ENCODE data around the gene TCF23.
"Not testable (repeated sequence)": the region's sequence is repeated elsewhere in the genome, so short reads cannot be mapped to it uniquely, and the experiment has no call there.

The TCF23 gene

DNA sequence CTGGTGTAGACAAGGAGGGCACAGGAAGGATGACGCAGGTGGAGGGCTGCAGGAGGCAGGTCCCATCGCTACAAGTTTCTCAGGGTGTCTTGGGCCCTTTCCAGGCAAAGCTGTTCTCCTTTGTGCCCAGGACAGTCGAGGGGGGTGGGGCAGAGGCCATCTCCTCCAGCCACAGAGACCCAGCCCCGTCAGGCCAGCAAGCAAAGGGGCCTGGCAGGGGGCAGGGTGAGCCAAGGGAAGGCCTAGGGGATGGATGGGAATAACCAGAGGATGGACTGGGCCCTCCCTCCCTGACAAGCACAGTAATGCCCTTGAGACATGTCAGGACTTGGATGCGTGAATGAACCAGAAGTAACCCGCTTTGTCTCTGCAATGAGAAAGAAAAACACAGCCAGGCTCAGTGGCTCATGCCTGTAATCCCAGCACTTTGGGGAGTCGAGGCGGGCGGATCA, 6.3 kb downstream of the TCF23 start:
- DNase-seq: no peak

- no peak for DNase-seq
Measured at GRCh38 chr2:27158468-27158867, 9.7 kb downstream of the TCF23 start.

DNA sequence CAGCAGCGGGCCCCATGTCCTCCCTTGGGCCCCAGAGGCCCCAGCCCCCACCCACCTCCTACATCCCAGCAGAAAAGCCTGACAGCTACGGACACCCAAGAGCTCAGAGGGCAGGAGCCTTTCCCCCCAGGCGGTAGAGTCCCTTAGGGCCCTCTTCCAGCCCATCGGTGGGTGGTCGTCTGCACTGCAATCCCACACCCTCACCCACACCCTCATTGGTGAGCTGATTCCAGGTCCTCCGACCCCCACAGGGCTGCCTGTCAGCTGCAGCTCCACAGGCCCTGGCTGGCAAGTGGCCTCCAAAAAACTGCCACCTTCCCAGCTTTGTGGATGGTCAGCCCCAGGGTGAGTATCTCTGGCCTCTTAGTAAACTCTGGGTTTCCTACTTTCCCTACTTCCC, 10.5 kb downstream of the TCF23 start:
- no peak for DNase-seq

DNA sequence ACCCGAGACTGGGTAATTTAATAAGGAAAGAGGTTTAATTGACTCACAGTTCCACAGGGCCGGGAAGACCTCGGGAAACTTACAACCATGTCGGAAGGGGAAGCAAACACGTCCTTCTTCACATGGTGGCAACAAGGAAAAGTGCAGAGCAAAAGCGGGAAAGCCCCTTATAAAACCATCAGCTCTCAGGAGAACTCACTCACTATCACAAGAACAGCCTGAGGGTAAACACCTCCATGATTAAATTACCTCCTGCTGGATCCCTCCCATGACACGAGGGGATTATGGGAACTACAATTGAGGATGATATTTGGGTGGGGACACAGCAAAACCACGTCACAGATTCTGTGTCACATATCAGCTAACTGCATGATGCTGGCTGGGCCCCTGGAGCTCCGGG, 11.4 kb downstream of the TCF23 start:
- DNase-seq: no peak

- no peak for DNase-seq
Measured at GRCh38 chr2:27162151-27163121, 13.6 kb downstream of the TCF23 start.

DNA sequence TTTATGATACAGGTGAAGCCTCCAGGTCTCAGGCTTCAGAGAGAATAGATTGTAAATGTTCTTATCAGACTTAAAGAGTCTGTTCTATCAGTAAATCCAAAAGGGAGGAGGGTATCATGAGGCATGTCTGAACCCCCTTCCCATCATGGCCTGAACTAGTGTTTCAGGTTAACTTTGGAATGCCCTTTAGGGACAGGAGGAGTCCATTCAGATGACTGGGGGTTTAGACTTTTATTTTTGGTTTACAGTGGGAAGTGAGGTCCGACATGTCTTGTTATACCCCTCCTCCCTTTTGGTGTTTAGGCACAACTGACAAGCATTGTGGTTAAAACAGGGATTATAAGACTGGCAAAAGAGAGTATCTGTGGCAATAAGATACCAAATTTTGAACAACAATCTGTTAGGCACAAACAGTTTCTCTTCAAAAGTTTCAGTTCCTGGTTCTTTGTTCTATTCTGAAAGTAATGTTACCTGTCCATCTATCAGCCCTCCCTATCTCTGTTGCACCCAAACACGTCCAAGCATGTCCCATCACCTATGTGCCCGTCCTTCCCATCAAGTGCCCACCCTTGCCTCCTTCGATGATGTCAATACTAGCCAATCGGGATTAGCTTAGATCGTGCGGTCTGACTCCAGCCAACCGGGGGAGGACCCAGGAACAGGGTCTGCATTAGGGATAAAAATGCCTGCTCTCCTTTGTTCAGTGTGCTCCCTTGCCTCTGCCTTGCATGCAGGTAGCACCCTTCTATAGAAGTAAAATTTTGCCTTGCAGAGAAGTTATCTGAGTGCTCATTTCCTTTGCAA, 16.4 kb downstream of the TCF23 start:
- no peak for DNase-seq

GRCh38 chr2:27170581-27171337, 22.0 kb downstream of the TCF23 start:
- no peak for DNase-seq

DNA sequence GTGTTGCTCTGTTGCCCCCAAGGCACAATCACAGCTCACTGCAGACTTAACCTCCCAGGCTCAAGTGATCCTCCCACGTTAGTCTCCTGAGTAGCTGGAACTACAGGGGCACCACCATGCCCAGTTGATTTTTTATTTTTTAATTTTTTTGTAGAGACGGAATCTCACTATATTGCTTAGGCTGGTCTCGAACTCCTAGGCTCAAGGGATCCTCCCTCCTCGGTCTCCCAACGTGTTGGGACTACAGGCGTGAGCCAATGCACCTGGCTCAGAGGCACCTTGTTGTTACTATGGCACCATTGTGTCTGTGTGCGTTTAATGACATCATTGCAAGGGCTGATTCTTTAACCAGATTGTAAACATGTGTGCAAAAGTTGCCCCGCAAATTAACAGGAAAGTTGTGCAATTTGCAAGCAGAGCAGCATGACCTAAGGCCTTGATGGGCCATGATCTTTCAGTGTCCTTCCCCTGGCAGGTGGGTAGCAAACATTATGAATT, 22.6 kb downstream of the TCF23 start:
- DNase-seq: no peak

GRCh38 chr2:27174638-27175037, 25.8 kb downstream of the TCF23 start:
- no peak for DNase-seq

DNA sequence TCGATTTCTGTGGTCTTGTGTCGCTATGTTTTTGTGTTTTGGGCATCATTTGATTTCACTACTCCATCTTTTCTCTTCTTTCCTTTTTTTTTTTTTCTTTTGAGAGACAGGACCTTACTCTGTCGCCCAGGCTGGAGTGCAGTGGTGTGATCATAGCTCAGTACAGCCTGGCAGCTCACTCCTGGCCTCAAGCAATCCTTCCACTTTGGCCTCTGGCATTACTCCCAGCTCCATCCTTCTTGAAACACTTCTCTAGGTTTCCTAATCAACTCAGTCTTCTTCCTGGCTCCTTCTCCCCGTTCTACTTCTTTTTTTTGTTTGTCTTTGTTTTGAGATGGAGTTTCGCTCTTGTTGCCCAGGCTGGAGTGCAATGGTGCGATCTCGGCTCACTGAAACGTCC, 26.5 kb downstream of the TCF23 start:
- no peak for DNase-seq

GRCh38 chr2:27175781-27176180, 27.0 kb downstream of the TCF23 start:
- DNase-seq: not testable (repeated sequence)

GRCh38 chr2:27177441-27178351, 28.9 kb downstream of the TCF23 start:
- no peak for DNase-seq

- DNase-seq: no peak
Measured at GRCh38 chr2:27178469-27178868, 29.7 kb downstream of the TCF23 start.

DNA sequence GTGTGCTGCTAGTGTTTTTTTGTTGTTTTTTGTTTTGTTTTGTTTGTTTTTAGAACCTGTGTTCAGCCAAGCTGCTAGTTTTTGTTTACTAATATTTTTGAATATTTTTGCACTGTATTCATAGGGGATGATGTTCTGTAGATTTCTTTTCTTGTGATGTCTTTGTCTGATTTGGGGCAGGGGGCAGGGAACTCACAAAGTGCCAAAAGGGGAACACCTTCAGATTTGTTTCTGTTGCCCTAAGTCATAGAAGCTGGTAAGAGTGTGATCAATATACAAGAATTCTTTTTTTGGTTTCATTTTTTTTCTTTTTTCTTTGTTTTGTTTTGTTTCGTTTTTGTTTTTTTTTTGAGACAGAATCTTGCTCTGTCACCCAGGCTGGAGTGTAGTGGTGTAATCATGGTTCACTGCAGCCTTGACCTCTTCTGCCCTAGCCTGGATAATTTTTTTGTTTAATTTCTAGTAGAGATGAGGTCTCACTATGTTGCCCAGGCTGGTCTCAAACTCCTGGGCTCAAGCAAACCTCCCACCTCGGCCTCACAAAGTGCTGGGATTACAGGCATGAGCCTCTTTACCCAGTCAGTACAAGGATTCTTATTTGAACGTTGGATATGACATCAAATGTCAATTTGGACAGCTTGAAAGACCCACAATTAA, 30.7 kb downstream of the TCF23 start:
- no peak for DNase-seq

GRCh38 chr2:27182346-27182745, 33.5 kb downstream of the TCF23 start:
- no peak for DNase-seq

GRCh38 chr2:27184115-27184514, 35.3 kb downstream of the TCF23 start:
- no peak for DNase-seq

- DNase-seq: no peak
Measured at GRCh38 chr2:27185331-27186026, 36.7 kb downstream of the TCF23 start.

DNA sequence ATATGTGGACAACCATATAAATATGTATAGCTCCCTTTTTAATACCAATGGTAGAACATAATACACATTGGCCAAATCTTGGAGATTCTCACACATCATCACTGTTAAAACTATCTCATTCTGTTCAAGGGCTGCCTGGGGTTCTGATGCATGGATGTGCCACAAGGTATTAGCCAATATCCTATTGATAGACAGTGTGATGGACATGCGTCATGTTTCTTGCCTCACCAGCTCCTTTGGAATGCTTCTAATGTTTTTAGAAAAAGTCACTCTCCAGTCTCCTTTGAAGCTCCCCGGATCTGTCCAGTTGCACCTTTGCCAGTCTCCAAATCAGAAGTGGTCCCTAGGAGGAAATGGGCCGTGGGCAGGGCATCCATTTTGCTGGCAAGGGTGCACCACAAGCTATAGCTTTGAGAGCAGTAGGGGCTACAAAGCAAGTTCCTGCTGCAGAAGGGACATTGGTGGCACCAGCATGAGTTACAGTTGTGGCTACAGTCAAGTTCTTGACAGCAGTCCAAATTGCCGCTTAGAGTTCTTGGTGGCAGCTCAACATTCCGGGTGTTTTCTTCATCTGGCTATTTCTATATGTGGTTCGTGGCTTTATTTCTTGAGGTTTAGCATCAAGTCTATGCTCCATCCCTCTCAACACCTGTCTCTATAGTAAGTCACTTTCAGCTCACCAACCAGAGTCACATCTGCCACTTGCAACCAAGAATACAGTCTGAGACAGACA, 38.0 kb downstream of the TCF23 start:
- no peak for DNase-seq

GRCh38 chr2:27189989-27190388, 41.2 kb downstream of the TCF23 start:
- DNase-seq: no peak
